Articular chondrocyte of knee joint (primary cell): ENCODE measurements around the gene CNMD. TPM values are rescaled to one million over a fixed set of nuclear protein-coding genes. Genes with fewer than 3 reads are reported as not detected.

ENCODE experiments used
- total RNA-seq: library from RNA; depleted of rRNA; stranded (reverse); fragments of >200 nt; gene quantifications from 2 replicates; pipeline ENCODE4 v1.2.3, GENCODE V29; 2012

Gene CNMD
- 0.13 TPM in 1 of 2 replicates, not detected in the other for total RNA-seq

GRCh38 chr13:52739468-52740071 lies at the start of gene CNMD:
Gene CNMD (minus strand): TSS chr13:52739820. CDS start chr13:52739701, 119 bp downstream.

Other genes with a start within 250 kb of the CNMD start
- gene HNRNPA1L2, start 97.4 kb downstream of the CNMD start, total RNA-seq, result 3.7 and 4.8 TPM in 2 replicates
- gene SUGT1, start 87.0 kb downstream of the CNMD start, total RNA-seq, result 40.1 and 54.4 TPM in 2 replicates
- gene PCDH8, start 108.8 kb upstream of the CNMD start, total RNA-seq, result not detected in 2 replicates